K562 (cell line): ENCODE results near the gene GLI3. TPM values are rescaled to one million over a fixed set of nuclear protein-coding genes. Genes with fewer than 3 reads are reported as not detected.

ENCODE experiments used
- ATAC-seq: fragments of 200-7000 bp; cut with Tn5 transposase; 3 replicates; pipeline ENCODE4 v1.9.1; 2020; ENCODE audit warnings: moderate library complexity
- BruUV-seq: library from RNA; stranded (reverse); fragments of 400-500 nt; replicated peaks from 2 replicates; lab custom pipeline; 2021; lab: Mats Ljungman, UMichigan
- CTCF ChIA-PET: fragments of 300-600 bp; formaldehyde crosslinking; extraction: SDS; loops from one replicate; lab custom pipeline; 2021; ENCODE audit warnings: low intra/inter-chr PET ratio; lab: Yijun Ruan, JAX
- POLR2A ChIA-PET: fragments of 300-600, 350-650 bp; sonication (Branson Sonifier 250); formaldehyde crosslinking; extraction: SDS; loops from one replicate; lab custom pipeline; 2021; ENCODE audit warnings: antibody characterized with exemption, inconsistent platforms; lab: Yijun Ruan, JAX
- DNase-seq, 4 experiments: peaks; one replicate each; pipeline versions ENCODE4 v3.0.0 to v3.0.0-alpha.2; 2011 to 2018; ENCODE audit warnings: low spot score in 3 of 4, mixed read lengths in 3 of 4; ENCODE audit errors: extremely low read depth in 1 of 4
- FAIRE-seq: peaks from 2 replicates; lab custom pipeline; 2011; peaks lifted over from hg19 to GRCh38; lab: Jason Lieb, UNC
- H2AFZ ChIP-seq: 2 replicates; pipeline ENCODE4 v1.6.0; 2011; ENCODE audit warnings: low read depth, low read length, control low read depth, inconsistent platforms
- H3K27ac ChIP-seq: fragments of 200-600 bp; 3 replicates; pipeline ENCODE4 v1.8.0; 2011; ENCODE audit warnings: low read depth, mild to moderate bottlenecking, control low read depth, inconsistent platforms, low read length, moderate library complexity, mixed read lengths; ENCODE audit errors: extremely low read depth
- H3K27me3 ChIP-seq, 2 experiments: fragments of 300-600 bp in 1 of 2; 2 replicates in 1 of 2; 3 replicates in 1 of 2; pipeline versions ENCODE4 v1.6.0 to v1.8.0; 2011; ENCODE audit warnings: inconsistent platforms in 2 of 2, low read length in 2 of 2, mild to moderate bottlenecking in 1 of 2, mixed read lengths in 1 of 2, moderate library complexity in 1 of 2; ENCODE audit not compliant: control insufficient read depth in 2 of 2, insufficient read depth in 2 of 2
- H3K36me3 ChIP-seq: fragments of 300-600 bp; 3 replicates; pipeline ENCODE4 v1.8.0; 2011; ENCODE audit warnings: mild to moderate bottlenecking, low read length, inconsistent platforms; ENCODE audit not compliant: control insufficient read depth, insufficient read depth
- H3K4me1 ChIP-seq, 2 experiments: fragments of 200-600 bp in 1 of 2; replicated peaks in 1 of 2; 2 replicates in 1 of 2; 3 replicates in 1 of 2; pipeline versions ENCODE4 v1.5.1 to v1.8.0; 2011; ENCODE audit warnings: inconsistent platforms in 2 of 2, low read length in 2 of 2, mild to moderate bottlenecking in 1 of 2, mixed read lengths in 1 of 2, moderate library complexity in 1 of 2; ENCODE audit not compliant: control insufficient read depth in 2 of 2, insufficient read depth in 2 of 2
- H3K4me2 ChIP-seq: 2 replicates; pipeline ENCODE4 v1.6.1; 2011; ENCODE audit warnings: low read length, control low read depth, inconsistent platforms, mixed read lengths; ENCODE audit not compliant: insufficient read depth
- H3K4me3 ChIP-seq: fragments of 200-600 bp; sonication (generic), shearing (Covaris generic); 2 replicates; pipeline ENCODE4 v1.5.1; 2016; ENCODE audit warnings: control low read depth, inconsistent platforms
- H3K79me2 ChIP-seq: fragments of 200-600 bp; 3 replicates; pipeline ENCODE4 v1.8.0; 2011; ENCODE audit warnings: low read length, inconsistent platforms; ENCODE audit not compliant: control insufficient read depth, insufficient read depth
- H3K9ac ChIP-seq, 2 experiments: 2 replicates each; pipeline versions ENCODE4 v1.6.0 to v1.6.1; 2011; ENCODE audit warnings: low read depth in 2 of 2, low read length in 2 of 2, control low read depth in 1 of 2, inconsistent platforms in 1 of 2, mild to moderate bottlenecking in 1 of 2, mixed read lengths in 1 of 2; ENCODE audit not compliant: insufficient read depth in 1 of 2
- H3K9me1 ChIP-seq: one replicate; pipeline ENCODE4 v1.6.0; 2011; ENCODE audit warnings: inconsistent platforms, mild to moderate bottlenecking, low read length, moderate library complexity; ENCODE audit not compliant: control insufficient read depth, insufficient read depth
- H3K9me3 ChIP-seq: replicated peaks from 2 replicates; pipeline ENCODE4 v1.5.1; 2011; ENCODE audit warnings: low read depth, low read length, inconsistent platforms; ENCODE audit not compliant: control insufficient read depth, insufficient read depth
- H4K20me1 ChIP-seq: replicated peaks from 2 replicates; pipeline ENCODE4 v1.6.1; 2011; ENCODE audit warnings: low read length, inconsistent platforms, mixed read lengths; ENCODE audit not compliant: control insufficient read depth, insufficient read depth
- RBM25 ChIP-seq: fragments of 200-400 bp; formaldehyde crosslinking; IDR thresholded peaks from 2 replicates; pipeline ENCODE4 v1.6.1; 2018; ENCODE audit warnings: low read length, low read depth, moderate library complexity; ENCODE audit not compliant: severe bottlenecking
- WGBS: fragments of 100-300 bp; shearing (Covaris generic); methylation state at CpG from one replicate; pipeline ENCODE4 v1.1.6; 2016; ENCODE audit warnings: low coverage, mixed read lengths; ENCODE audit not compliant: insufficient coverage; ENCODE audit errors: missing lambda C conversion rate; 5-methylcytosine and 5-hydroxymethylcytosine counted together
- in situ Hi-C: fragments of 300-500 bp; cut with MboI; formaldehyde crosslinking; loops from 4 replicates; pipeline ENCODE4 v1.15.0; 2018; ENCODE audit warnings: inconsistent platforms, mixed read lengths
- intact Hi-C: fragments of 100-400 bp; cut with micrococcal nuclease; formaldehyde crosslinking; loops from 2 replicates; pipeline ENCODE4 v1.14.2; 2022
- polyA plus RNA-seq, 8 experiments: library from polyadenylated mRNA; depleted of rRNA in 4 of 8; stranded (reverse) in 5 of 8; unstranded in 3 of 8; fragments of >200 nt; fragmentation: Nextera tagmentation in 2 of 8; fragmentation: Illumina TruSeq in 1 of 8; extraction: Ambion mirVana in 2 of 8; extraction: Trizol in 1 of 8; gene quantifications; 2 replicates each; pipeline versions ENCODE4 v1.2.1 to v1.2.3, GENCODE V29; 2011 to 2014; ENCODE audit warnings: inconsistent platforms in 1 of 8, missing spikeins in 1 of 8
- total RNA-seq, 7 experiments: library from RNA; depleted of rRNA in 6 of 7; stranded (reverse); fragments of >200 nt in 6 of 7; fragmentation: Illumina TruSeq in 2 of 7; extraction: Trizol in 2 of 7; gene quantifications; 2 replicates each; pipeline versions ENCODE4 v1.2.1 to v1.2.3, GENCODE V29; 2011 to 2021; ENCODE audit warnings: low replicate concordance in 1 of 7
- TF ChIP-seq, protein P1 (sequence below), 2 experiments: fragments of 450-650 bp in 1 of 2; sonication (generic) in 1 of 2; formaldehyde crosslinking in 1 of 2; IDR thresholded peaks; 2 replicates each; pipeline versions ENCODE4 v1.7.1 to v1.9.0; 2016 to 2022; ENCODE audit warnings: inconsistent platforms in 1 of 2, mild to moderate bottlenecking in 1 of 2, missing genetic modification reagents in 1 of 2
- TF ChIP-seq, protein P2 (sequence below): fragments of 450-650 bp; conservative IDR thresholded peaks from 2 replicates; pipeline ENCODE4 v1.6.1; 2016; ENCODE audit warnings: missing genetic modification characterization, low read depth, mild to moderate bottlenecking, missing compliant biosample characterization, moderate library complexity

Gene GLI3
- total and polyA plus RNA-seq, 9 of the 15 experiments (the other 6 are each of a cell fraction or from before 2014, with no cell fraction given) = 0.01 to 0.18 (median 0.07) TPM; not detected in 6

DNA sequence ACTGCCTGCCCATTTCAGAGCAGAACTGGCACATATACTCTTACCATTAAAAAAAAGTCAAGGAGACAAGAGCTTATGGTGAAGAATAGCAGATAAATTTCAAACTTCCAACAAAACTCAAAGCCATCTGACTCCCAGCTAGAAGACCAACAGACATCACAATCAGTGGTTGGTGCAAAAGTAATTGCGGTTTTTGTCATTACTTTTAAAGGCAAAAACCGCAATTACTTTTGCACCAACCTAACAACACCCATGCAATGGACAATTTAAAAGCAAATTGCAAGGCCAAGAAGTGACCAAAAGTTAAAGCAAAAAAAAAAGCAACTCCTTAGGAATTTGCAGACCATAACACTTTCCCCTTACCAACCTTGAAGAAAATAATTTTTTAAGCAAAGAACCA is 18.8 kb downstream of the GLI3 start:
- Histone ChIP-seq H3K4me3 (no peak overlapping the region), H3K36me3 (no peaks in the 10 kb centered on the region), H3K27me3 (peaks cover 4 to 8% of the 10 kb centered on the region in 2 experiments; a peak in 1 of 5 replicates), H3K9me3 (no peaks in the 10 kb centered on the region), H3K4me2 (no peak overlapping the region), H2AFZ (no peak overlapping the region), H3K79me2 (no peaks in the 10 kb centered on the region), H3K4me1 (no peaks in the 10 kb centered on the region), H4K20me1 (no peaks in the 10 kb centered on the region), H3K9me1 (no peaks in the 10 kb centered on the region), H3K27ac (no peak overlapping the region), H3K9ac (no peak overlapping the region)
- in situ Hi-C loops (no loop called here), intact Hi-C loops (no loop called here)
- 0% methylated on average over 2 of the region's 2 CpGs for WGBS
- ChIA-PET CTCF (no interaction called here), POLR2A (no interaction called here)
- FAIRE-seq (no peak), DNase-seq (peak in 1 of 4 experiments; percentile 1), ATAC-seq (no peak)
- TF ChIP-seq, protein P1, sequence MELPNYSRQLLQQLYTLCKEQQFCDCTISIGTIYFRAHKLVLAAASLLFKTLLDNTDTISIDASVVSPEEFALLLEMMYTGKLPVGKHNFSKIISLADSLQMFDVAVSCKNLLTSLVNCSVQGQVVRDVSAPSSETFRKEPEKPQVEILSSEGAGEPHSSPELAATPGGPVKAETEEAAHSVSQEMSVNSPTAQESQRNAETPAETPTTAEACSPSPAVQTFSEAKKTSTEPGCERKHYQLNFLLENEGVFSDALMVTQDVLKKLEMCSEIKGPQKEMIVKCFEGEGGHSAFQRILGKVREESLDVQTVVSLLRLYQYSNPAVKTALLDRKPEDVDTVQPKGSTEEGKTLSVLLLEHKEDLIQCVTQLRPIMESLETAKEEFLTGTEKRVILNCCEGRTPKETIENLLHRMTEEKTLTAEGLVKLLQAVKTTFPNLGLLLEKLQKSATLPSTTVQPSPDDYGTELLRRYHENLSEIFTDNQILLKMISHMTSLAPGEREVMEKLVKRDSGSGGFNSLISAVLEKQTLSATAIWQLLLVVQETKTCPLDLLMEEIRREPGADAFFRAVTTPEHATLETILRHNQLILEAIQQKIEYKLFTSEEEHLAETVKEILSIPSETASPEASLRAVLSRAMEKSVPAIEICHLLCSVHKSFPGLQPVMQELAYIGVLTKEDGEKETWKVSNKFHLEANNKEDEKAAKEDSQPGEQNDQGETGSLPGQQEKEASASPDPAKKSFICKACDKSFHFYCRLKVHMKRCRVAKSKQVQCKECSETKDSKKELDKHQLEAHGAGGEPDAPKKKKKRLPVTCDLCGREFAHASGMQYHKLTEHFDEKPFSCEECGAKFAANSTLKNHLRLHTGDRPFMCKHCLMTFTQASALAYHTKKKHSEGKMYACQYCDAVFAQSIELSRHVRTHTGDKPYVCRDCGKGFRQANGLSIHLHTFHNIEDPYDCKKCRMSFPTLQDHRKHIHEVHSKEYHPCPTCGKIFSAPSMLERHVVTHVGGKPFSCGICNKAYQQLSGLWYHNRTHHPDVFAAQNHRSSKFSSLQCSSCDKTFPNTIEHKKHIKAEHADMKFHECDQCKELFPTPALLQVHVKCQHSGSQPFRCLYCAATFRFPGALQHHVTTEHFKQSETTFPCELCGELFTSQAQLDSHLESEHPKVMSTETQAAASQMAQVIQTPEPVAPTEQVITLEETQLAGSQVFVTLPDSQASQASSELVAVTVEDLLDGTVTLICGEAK (IDR thresholded peaks at IDR 0.05) = peak; percentile 82
- TF ChIP-seq, protein P1 (CRISPR knock-in tag; IDR thresholded peaks at IDR 0.05) = no peak
- no peak for TF ChIP-seq RBM25
- TF ChIP-seq, protein P2, sequence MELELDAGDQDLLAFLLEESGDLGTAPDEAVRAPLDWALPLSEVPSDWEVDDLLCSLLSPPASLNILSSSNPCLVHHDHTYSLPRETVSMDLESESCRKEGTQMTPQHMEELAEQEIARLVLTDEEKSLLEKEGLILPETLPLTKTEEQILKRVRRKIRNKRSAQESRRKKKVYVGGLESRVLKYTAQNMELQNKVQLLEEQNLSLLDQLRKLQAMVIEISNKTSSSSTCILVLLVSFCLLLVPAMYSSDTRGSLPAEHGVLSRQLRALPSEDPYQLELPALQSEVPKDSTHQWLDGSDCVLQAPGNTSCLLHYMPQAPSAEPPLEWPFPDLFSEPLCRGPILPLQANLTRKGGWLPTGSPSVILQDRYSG = no peak
- no TSS peak for BruUV-seq
